Testis (tissue), 2 donors: ENCODE measurements around the gene URB1.

Source experiments
- CTCF ChIP-seq, 3 experiments: fragments of 450-650 bp in 2 of 3; fragments of 200-600 bp in 1 of 3; sonication (generic) in 1 of 3; IDR thresholded peaks; one replicate each; pipeline ENCODE4 v1.5.1; 2016 to 2019; ENCODE audit warnings: antibody characterized with exemption in 3 of 3, mild to moderate bottlenecking in 2 of 3, moderate library complexity in 1 of 3
- POLR2A ChIP-seq: fragments of 450-650 bp; IDR thresholded peaks from one replicate; pipeline ENCODE4 v1.6.1; 2017; ENCODE audit warnings: antibody characterized with exemption, mild to moderate bottlenecking, moderate library complexity

GRCh38 chr21:32364387-32364786 is 28.4 kb downstream of the URB1 start:
- TF ChIP-seq CTCF (IDR thresholded peaks at IDR 0.05): no peak
- no peak for TF ChIP-seq POLR2A
